Superior temporal gyrus (tissue), 1 donor: ENCODE results near the gene PTPRK.
A peak's percentile ranks its signal among the peaks of the same experiment; 100 is the strongest.

Source experiments
- DNase-seq: peaks from one replicate; pipeline ENCODE4 v3.0.0-alpha.2; 2016; ENCODE audit errors: extremely low spot score

The PTPRK gene

DNA sequence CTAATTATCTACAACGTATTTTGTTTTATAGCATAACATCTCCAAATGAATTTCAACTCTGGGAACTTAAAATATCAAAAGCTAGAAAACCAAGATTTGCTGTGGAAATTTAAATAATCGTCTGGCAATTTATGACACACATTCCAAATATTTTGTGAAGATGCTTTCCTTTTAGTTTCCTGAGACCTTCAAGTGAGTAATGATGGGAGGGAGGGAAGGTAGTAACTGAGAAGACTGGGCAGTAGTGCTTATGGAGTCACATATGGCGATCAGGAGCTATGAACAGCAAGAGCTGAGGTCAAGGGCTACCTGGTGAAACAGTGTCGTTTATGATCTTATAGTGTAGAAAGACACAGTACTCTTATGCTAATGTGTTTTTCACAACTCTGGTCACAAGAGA is 441.4 kb downstream of the PTPRK start:
- DNase-seq: no peak

DNA sequence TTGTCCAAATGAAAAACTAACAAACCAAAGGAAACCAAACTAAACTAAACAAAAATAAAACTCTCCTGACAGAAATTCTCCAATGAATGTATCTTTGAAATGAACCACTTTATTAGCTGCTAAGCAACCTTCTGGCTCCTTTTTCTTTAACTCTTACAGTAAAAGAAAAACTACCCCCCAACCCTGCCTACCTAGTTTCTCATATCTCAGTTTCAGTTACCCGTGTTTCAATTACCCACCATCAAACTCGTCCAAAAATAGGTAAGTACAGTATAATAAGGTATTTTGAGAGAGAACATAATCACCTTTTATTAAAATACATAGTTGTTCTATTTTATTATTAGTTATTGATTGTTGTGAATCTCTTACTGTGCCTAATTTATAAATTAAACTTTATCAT is 442.1 kb downstream of the PTPRK start:
- no peak for DNase-seq

DNA sequence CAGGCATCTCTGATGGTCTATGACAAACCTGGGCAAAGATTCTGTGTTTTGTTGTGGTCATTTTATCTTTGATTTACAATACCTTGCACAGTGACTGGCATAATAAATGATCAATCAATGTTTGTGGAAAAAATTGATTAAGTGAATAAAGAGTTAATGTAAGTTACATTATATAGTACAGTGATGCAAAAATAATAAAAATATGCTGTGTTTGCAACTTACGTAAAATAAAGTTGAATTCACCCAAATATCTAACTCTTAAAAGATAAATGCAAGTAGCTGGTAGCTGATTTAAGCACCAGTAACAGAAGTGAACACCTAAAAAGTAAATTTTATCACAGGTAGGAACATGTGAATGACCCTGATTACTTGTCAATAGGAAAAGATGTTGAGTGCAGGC is 443.6 kb downstream of the PTPRK start:
- no peak for DNase-seq

DNA sequence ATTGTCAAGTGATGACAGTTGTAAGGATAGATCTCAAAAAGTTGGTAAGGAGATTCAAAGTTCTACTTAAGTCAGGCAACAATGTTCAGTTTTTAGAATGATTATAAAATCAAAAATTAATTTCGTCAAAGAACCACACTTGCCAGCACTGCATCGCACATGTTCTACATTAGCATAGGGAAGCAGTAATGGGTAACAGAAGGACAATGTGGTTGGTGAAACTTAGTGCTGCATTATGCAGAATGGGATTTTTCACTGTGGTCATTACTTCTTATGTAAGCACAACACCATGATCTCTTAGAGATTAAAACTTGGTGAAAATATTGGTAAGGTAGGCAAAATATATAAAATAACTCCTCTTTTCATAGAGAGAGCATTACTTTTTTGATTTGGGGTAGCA is 445.8 kb downstream of the PTPRK start:
- DNase-seq: no peak

DNA sequence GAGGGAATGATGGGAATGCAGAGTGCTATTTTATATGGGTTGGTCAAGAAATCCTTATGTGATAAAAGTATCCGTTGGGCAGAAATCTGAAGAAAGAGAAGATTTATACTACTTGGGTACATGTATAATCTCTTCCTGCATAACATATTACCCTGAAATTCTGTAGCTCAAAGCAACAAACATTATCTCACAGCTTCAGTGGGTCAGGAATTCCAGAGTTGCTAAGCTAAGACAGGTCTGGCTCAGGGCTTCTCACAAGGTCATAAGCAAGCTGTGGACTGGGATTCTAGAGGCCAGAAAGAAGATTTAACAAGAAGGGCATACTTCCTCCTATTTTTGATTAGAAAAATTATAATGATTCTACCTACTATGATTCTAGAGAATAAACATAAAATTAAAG is 447.0 kb downstream of the PTPRK start:
- no peak for DNase-seq

DNA sequence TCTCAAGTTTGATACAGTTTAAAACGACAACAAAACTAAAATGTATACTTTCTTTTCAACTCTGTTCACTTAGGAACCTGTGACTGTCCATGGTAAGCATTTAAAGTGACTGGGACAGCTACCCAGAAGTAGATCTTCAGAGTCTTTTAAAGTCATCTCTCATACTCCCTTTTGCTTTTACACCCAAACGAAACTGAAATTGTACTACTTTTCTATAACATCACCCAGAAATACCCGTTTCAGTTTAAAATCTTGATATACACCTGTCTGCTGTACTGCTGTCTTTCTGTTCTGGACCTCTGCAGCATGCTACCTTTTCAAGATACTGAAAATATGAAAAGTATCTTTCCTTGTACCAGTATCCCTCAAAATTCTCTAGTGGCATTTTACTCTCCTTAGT is 449.2 kb downstream of the PTPRK start:
- no peak for DNase-seq

DNA sequence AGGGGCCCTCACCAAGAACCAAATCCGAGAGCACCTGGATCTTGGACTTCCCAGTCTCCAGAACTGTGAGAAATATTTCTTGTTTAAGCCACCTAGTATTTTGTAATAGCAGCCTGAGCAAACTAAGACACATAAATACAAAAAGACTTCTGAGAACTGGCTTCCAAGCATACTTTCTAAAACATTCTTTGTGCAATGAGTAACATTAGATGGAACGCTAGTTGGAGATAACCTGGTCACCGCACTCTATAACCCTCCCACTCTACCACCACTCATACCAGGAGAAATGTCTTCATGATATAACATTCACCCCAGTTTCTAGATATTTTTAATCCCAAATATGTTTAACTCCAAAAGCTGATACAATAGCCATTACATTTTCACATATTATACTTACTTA is 450.0 kb downstream of the PTPRK start:
- DNase-seq: no peak

DNA sequence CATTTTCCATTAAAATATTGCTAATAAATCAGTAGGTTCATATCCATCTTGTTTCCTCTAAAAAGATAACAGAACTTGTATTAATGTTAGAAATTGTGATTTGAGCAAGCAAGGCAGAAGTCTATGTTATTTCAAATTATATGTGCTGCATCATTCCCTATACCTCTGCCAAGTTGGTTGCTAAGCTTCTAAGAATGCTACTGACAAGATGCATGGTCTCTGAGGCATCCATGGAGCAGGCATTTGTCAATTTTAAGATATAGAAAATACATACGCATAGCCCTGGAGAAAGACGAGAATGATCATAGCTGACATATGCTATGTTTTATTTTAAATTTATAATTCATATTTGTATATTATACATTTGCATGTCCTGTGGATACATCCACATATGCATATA is 451.2 kb downstream of the PTPRK start:
- peak; percentile 45 for DNase-seq

DNA sequence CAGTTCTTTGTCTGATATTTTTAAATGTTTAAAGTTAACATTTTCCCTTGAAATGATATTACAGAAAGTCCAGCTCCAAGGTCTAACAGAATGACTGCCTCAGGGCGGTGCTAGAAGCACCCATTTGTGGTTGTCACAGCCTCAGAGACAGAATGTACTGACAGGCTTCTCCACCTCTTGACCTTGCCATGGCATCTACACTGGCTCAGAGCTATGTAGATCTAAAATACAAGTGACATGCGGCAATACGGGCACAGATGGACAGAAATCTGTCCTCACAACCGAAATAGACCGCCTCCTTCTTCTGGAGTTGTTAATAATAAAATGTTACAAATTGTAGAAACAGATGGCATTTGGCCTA is 452.3 kb downstream of the PTPRK start:
- DNase-seq: peak; percentile 71

DNA sequence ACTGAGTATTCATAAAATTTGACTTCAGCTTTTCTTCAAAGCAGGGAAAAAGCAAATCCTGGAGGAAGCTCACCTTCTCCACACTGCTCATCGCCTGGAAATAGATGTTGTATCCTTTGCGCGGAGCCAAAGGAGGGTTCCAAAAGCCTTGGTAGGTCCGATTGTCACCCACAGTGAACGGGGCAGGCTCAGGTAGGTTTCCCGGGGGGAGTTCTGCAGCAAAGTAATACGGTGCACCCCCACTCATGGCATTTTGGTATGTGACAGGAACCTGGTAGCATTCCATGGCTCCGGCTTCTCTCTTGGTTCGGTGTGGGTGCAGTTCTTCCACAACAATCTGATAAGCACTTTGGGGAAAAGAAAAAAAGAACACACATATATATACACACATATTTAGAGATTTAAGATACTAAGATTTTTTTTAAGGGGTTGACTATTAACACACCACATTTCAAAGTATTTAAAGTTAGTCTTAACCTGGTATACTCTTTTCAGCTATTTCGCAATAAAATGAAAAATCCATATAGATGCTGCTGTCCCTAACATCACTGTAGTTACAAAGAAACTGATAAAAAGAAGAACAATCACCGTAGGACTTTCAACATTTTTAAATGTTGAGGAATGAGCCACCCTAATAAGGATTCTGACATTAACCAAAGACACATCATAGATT is 452.8 kb downstream of the PTPRK start:
- no peak for DNase-seq

DNA sequence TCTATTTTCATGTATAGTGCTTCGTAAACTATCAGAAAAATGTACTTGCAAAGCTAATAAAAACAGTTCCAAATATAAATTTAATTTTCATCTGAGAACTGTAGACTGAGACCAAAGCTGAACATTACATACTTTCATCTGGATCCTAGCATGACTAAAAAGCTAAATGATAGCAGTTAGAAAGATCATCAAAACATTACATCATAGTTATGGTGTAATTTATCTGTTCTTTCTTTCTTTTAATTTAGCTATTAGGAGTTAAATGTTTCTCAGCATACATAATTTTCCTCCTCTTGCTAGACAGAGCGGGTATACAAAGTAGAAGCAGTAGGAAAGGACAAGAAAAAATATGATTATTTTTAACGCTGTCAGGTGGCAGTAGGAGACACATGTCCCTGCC is 455.3 kb downstream of the PTPRK start:
- no peak for DNase-seq

DNA sequence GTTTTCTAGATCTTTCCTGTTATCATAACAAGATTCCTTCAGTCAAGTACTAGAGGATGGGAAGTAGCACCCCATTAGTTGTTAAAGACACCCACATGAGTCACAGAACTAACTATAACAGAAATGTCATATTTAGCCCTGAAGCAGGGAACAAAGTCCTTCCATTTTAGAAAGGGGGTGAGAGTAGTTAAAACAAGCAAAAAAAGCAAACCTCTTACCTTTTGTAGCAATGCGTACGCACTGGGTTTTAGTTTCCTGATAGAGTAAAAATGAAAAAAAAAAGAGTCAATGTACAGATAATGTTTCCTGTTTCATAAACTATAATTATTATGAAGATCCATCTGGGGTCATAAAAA is 455.9 kb downstream of the PTPRK start:
- no peak for DNase-seq

DNA sequence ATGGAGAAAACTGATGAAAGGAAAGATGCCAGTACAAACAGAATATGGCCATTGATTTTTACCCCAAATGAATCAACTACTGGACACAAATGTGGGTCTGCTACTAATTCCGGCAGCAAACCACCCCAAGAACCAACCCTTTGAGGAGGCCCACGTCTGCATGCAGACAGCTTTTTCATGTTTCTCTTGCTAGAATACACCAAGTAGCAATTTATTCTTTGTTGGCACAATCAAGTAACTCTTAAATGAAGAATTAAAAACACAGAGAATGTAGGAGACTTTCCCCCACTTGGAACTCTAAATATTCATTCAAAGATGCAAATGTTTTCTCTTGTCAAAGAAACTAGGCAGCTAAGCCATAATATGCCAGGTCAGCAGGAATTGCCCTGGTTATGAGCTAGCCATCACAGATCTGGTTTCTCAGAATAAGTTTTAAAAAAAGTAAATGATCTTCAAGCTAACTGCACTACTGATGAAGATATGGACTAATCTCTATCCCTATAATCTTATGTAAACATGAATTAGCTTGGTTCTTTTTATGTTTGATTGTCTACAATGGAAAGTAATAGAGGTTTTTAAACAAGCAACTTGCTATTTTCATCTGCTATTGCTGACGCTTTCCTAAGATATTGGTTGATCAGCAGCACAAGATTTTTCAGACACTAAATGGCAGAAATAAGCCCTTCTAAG is 456.4 kb downstream of the PTPRK start:
- DNase-seq: peak; percentile 58

DNA sequence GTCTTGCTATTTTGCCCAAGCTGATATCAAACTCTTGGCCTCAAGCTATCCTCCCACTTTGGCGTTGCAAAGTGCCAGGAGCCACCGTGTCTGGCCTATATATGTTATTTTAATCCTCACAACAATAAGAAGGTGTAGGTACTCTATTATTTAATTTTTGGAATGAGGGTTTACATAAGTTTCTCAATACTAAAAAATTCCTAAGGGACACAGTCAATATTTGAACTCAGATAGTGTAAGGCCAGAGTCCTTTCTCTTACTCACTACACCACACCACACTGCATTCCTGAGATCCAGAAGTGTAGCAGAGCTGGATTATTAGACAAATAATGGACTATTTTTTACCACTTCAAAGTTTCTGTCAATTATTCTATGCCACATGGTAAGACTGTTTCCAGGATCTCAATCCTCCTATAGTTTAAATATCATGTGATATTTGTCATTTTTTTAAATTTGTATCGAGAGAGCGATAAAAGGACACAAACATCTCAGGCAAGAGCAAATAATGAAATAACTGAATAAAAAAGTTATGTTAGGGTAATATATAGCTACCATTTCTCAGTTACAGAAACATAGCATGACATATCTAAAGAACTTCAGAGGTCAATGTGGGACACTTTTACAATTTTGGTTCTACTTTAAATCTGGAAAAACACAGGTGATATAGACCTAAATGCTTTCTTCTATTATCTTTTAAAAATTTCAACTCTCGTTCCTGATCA is 457.4 kb downstream of the PTPRK start:
- DNase-seq: no peak

DNA sequence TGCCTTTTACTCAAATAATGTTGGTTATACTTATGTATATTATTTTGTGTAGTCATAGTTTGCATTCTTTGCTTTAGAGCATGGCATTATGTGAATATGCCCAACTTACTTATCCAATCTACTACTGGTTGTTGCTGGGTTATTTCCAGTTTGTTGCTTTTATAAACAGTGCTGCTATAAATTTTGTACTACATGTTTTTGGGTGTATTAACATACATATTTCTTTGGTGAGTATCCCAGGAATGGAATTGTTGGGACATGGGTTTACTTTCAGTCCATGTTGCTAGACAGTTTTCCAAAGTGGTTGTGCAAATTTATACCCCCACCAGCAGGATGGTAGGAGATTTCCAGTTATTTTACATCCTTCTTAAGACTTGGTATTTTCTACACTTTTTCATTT is 462.5 kb downstream of the PTPRK start:
- DNase-seq: no peak

DNA sequence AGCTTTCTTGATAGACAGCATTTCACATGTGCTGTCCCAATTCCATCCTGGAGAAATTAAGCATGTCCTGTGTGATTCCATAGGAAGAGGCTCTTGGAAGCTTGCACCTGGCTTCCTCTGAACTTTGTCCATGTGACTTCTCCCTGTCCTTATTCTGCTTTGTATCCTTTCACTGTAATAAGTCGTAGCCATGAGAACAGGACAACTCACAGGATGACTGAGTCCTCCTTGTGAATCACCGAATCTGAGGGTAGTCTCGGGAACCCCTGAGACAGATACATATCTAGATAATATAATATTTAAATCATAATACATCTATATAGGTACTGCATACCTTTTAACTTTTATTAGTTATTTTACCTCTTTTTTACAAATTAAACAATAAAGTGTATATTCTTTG is 462.9 kb downstream of the PTPRK start:
- no peak for DNase-seq

DNA sequence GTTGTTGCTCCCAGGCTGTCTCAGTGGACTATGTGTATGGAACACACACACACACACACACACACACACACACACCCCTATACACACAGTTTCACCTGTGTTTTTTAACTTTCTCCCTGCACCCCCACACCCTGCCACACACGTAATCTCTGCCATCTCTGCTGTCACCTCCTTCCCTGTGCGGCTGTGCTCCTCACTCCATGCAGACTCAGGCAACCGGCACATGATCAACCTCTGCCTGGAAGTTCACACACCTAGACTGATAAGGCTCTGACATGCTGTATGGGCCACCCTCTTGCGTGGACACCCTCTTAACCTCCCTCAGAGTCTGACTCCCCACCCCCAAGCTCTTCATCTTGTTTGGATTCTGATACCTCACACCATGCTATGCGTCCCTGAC is 467.3 kb downstream of the PTPRK start:
- no peak for DNase-seq

DNA sequence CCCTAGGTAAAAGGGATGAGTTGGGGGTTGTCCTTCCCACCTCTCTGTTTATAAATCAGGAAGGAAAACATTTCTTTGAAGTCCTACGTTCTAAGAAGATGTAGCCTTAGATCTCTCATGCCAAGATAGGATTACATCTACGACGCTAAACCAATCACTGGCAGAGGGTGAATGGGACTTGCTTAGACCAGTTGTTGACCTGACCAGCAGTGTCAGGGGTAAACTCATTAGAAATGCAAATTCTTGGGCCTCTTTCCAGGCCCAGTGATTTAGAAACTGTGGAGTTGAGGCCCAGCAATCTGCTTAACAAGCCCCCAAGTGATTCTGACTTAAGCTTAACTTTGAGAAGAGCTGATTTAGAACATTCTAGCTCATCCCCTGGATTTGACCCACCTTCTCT is 472.4 kb downstream of the PTPRK start:
- DNase-seq: no peak

DNA sequence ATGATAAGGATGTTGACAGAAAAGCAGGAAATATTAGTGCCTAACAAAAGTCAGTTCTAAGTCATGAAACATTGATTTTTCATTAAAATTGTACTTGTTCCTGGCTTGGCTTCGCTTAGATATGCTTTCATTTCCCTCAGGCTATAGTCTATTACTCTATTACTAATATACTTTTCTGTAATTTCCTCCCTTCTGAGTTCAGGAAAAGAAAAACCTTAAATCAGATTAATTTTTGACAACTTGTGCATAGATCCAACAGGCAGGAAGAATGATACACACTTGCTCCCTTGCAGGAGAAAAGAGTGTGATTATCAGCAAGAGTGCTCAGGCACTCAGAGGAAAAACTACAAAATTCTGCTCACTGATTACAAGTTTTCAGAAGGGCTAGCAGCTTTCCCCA is 474.4 kb downstream of the PTPRK start:
- no peak for DNase-seq

DNA sequence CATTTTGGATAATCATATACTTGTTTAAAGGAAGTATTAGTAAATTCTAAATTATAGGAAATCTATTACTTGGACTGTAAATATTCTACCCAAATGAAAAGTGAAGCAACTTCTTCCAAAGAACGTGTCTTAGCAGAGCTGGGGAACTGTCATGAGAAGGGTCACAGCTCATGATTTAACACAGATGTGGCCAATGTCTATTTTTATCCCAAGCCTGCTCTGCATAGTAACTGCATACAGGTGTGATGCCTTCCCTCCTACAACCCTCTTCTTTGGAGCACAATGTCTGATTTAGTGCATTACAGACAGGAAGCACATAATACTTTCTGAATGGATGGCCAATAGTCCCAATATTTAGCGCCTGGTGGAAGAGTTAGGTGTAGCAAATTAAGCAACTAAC is 480.9 kb downstream of the PTPRK start:
- no peak for DNase-seq

DNA sequence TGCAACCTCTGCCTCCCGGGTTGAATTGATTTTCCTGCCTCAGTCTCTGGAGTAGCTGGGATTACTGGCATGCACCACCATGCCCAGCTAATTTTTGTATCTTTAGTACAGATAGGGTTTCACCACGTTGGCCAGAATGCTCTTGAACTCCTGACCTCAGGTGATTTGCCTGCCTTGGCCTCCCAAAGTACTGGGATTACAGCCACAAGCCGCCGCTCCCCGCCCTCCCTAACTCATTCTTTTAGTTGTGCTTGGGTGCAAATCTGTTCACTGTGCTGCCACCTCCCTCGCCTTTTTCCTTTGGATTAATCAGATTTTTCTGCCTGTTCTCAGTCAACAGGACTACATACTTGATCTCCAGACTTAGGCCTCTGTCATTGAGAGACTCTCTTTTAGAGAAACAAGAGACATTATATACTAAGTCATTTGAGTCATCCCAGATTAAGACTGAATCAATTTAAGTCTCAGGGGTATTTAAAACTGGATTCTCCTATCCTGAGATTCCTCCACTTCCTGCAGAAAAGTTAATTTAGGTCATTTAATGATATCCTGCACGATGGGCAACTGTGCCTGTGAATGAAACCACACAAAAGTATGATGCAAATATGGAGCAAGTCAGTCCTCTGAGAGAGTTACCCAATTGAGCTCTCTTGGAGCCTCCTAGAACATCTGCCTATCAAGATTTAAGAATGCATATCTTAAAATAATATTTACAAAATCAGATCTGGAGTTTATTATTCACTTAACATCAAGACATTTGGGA is 483.4 kb downstream of the PTPRK start:
- no peak for DNase-seq

DNA sequence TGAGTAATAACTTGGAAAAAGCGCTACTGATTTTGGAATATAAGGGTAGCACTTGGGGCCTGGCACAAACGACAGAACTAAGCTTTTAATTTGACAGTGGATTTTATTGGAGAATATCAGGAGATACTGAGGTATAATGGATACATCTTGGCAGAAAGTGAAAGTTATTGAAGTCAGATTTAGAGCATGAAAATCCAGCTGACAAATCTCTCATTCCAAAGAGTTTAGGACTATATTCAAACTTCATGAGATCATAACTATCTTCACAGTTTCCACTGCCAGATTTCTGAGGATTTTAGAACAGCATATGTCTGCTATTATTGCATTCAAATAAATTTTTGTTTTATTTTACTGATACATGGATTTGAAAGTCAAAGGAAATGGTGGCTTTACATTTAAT is 487.2 kb downstream of the PTPRK start:
- DNase-seq: no peak

DNA sequence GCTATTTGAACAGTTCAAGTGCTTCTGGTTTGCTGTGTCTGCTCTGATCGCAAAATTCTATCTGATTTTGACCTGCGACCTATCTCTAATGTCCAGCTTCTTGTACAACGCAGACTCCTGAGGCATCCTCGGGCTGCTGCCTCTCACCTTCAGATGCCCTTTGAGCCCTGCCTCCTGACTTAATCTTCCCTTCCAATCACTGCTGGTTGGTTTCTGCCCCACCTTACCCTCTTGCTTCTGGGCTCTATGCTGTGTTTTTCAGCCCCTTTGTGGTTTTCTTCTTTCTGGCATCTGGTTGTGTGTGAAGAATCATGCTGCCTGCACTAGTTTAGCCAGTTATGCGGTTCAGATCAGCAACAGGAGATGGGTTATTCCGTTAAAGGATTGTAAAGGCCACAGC is 488.4 kb downstream of the PTPRK start:
- no peak for DNase-seq
